ENCODE results near the gene SLC25A23.

DNA sequence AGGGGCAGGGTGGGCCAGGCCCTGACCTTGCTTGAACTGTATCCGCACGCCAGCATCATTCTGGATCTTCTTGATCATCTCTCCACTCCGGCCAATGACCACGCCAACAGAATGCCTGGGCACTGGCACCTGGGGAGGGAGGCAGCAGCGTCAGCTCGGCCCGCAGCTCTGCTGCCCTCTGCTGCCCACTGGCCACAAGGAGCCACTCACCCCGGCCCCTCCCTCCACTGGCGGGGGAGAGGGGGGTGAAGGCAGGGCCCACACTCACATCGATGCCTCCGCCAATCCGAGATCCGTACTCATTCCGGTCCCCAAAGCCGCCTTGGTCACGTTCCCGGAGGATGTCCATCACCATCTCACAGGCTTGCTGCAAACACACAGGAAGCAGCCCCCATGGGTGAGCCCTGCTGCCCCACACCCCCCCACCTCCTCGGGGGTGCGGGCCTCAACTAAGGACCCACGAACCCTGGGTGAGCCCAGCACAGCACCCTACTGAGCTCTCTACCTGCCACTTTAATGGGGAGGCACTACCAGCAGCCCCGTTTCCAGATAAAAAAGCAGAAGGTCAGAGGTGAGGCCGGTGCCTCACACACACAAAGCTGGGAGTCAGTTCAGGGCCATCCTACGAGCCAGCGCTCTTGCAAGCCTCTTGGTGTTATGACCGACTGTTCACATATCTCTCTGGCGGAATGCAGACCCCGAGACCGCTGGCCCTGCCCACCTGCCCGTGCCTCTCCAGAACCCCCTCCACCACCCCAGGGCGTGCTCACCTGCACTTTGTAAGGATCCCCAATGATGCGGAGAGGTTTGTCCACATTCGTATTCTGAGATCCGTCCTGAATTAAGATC lies 41.7 kb downstream of the SLC25A23 start:
- TF ChIP-seq, protein P1, sequence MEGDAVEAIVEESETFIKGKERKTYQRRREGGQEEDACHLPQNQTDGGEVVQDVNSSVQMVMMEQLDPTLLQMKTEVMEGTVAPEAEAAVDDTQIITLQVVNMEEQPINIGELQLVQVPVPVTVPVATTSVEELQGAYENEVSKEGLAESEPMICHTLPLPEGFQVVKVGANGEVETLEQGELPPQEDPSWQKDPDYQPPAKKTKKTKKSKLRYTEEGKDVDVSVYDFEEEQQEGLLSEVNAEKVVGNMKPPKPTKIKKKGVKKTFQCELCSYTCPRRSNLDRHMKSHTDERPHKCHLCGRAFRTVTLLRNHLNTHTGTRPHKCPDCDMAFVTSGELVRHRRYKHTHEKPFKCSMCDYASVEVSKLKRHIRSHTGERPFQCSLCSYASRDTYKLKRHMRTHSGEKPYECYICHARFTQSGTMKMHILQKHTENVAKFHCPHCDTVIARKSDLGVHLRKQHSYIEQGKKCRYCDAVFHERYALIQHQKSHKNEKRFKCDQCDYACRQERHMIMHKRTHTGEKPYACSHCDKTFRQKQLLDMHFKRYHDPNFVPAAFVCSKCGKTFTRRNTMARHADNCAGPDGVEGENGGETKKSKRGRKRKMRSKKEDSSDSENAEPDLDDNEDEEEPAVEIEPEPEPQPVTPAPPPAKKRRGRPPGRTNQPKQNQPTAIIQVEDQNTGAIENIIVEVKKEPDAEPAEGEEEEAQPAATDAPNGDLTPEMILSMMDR (IDR thresholded peaks at IDR 0.05) = no peak
- no peak for TF ChIP-seq EZH2 (IDR thresholded peaks at IDR 0.05; ENCODE audit: borderline replicate concordance, insufficient read depth, low read depth, low read length, poor library complexity, severe bottlenecking)

Data from B cell (primary cell).